Adrenal gland (tissue), 12 donors: ENCODE results near the gene ADAMTSL5. TPM values are rescaled to one million over a fixed set of nuclear protein-coding genes. Genes with fewer than 3 reads are reported as not detected.

Experiments
- DNase-seq, 7 donors: peaks; one replicate each; pipeline ENCODE4 v3.0.0-alpha.2; 2019 to 2020
- H3K27ac ChIP-seq, 5 donors: fragments of 200-600 bp; sonication (generic) in 4 of 5; 1 replicate in 3 of 5; 2 replicates in 2 of 5; pipeline versions ENCODE4 v1.5.1 to v1.8.0; 2016 to 2020; ENCODE audit warnings: mild to moderate bottlenecking in 1 of 5
- H3K27me3 ChIP-seq: fragments of 200-600 bp; 2 replicates; pipeline ENCODE4 v1.8.0; 2021
- H3K36me3 ChIP-seq, 2 donors: fragments of 200-600 bp; replicated peaks in 1 of 2; 1 replicate in 1 of 2; 2 replicates in 1 of 2; pipeline versions ENCODE4 v1.5.1 to v1.8.0; 2018 to 2022
- H3K4me1 ChIP-seq, 2 donors: fragments of 200-600 bp; replicated peaks in 1 of 2; 1 replicate in 1 of 2; 2 replicates in 1 of 2; pipeline versions ENCODE4 v1.5.1 to v1.8.0; 2018 to 2021
- H3K4me3 ChIP-seq, 4 donors: fragments of 200-600 bp; sonication (generic) in 3 of 4; one replicate each; pipeline ENCODE4 v1.5.1; 2016 to 2018
- H3K9me3 ChIP-seq, 3 donors: fragments of 200-600 bp; sonication (generic) in 1 of 3; replicated peaks in 1 of 3; 1 replicate in 2 of 3; 2 replicates in 1 of 3; pipeline versions ENCODE4 v1.5.1 to v1.8.0; 2016 to 2021
- CTCF ChIP-seq, 6 experiments: fragments of 450-650 bp in 4 of 6; fragments of 200-600 bp in 2 of 6; sonication (generic) in 1 of 6; IDR thresholded peaks; 1 replicate in 5 of 6; 2 replicates in 1 of 6; pipeline versions ENCODE4 v1.5.1 to v1.8.0; 2016 to 2021; ENCODE audit warnings: antibody characterized with exemption in 6 of 6, mild to moderate bottlenecking in 2 of 6, moderate library complexity in 1 of 6
- POLR2A ChIP-seq, 2 donors: fragments of 450-650 bp; IDR thresholded peaks; one replicate each; pipeline ENCODE4 v1.6.1; 2017; ENCODE audit warnings: antibody characterized with exemption in 2 of 2, mild to moderate bottlenecking in 2 of 2, moderate library complexity in 1 of 2
- WGBS, 4 donors: extraction: QIAGEN DNeasy Blood & Tissue Kit in 2 of 4; methylation state at CpG; one replicate each; pipeline versions ENCODE4 v1.1.5 to v1.1.7; 2013 to 2017; 5-methylcytosine and 5-hydroxymethylcytosine counted together
- intact Hi-C, 2 donors: fragments of 100-400 bp; cut with DNase I; formaldehyde crosslinking; loops; one replicate each; pipeline versions ENCODE4 v1.14.1 to v1.15.0; 2022 to 2023
- polyA plus RNA-seq, 3 donors: library from polyadenylated mRNA; stranded (reverse); fragments of 200-250 nt in 2 of 3; fragments of 350-450 nt in 1 of 3; fragmentation: Illumina TruSeq in 1 of 3; extraction: RNeasy Lipid Tissue Mini Kit (QIAGEN cat#74804) in 1 of 3; gene quantifications; one replicate each; pipeline ENCODE4 v1.2.3, GENCODE V29; 2013 to 2014
- total RNA-seq, 9 donors: library from RNA; depleted of rRNA in 4 of 9; stranded (reverse); fragments of >200 nt in 4 of 9; fragments of 120-200 nt in 1 of 9; fragmentation: NEBNext Ultra II Directional in 1 of 9; extraction: Animal tissue kit (Norgen Biotek cat#: 25700) in 1 of 9; gene quantifications; one replicate each; pipeline versions ENCODE4 v1.1.0 to v1.2.4, GENCODE V29; 2013 to 2023
- donor health status: healthy with polysubstance abuse.
- donor health status: Bipolar disorder and iron deficiency.
- donor health status: DM: yes; HTN: yes; CAD: no.
- donor health status: DM: no; HTN: no; CAD: no.
- donor health status: DM: no; HTN: no; CAD: no.
- donor health status: DM: yes; HTN: yes; CAD: no.

ADAMTSL5 gene
- total and polyA plus RNA-seq, 12 donors = 0.61 to 8.8 (median 1.8) TPM

GRCh38 chr19:1491114-1491848 lies 21.5 kb downstream of the ADAMTSL5 start, which contains the start of gene REEP6:
TSS of gene REEP6 (plus strand) at chr19:1491181. CDS start at chr19:1491270, 89 bp downstream.
- intact Hi-C loops = no loop called here
- Histone ChIP-seq H3K4me3 (peak within 1 kb of the TSS in 2 of 4 donors; percentile 44 to 66), H3K27ac (peak within 1 kb of the TSS; percentile 38 to 86 (median 75)), H3K36me3 (no peaks in the 10 kb centered on the region), H3K9me3 (no peaks in the 10 kb centered on the region), H3K27me3 (no peaks in the 10 kb centered on the region), H3K4me1 (peaks cover 25 to 29% of the 10 kb centered on the region in 2 donors)
- TF ChIP-seq CTCF (IDR thresholded peaks at IDR 0.05) = no peak
- TF ChIP-seq POLR2A (IDR thresholded peaks at IDR 0.05) = peak; percentile 12 to 85
- WGBS, 4 donors = 2 to 3% (median 2%) methylated on average over 20 to 73 of the region's 73 CpGs; no CpG with 5 or more reads in 1 of the 4 donors
- DNase-seq = no peak

GRCh38 chr19:1490311-1491113 lies 22.3 kb downstream of the ADAMTSL5 start, which contains the start of gene PCSK4:
TSS of gene PCSK4 (minus strand) at chr19:1490350. CDS start at chr19:1490346, 4 bp downstream.
- peaks cover 25 to 29% of the 10 kb centered on the region in 2 donors for H3K4me1 ChIP-seq
- no peaks in the 10 kb centered on the region for H3K27me3 ChIP-seq
- DNase-seq = peak; percentile 98 to 100 (median 99)
- TF ChIP-seq POLR2A (IDR thresholded peaks at IDR 0.05) (no peak), CTCF (IDR thresholded peaks at IDR 0.05) (no peak)
- intact Hi-C loops = no loop called here
- H3K36me3 ChIP-seq = no peaks in the 10 kb centered on the region
- peak within 1 kb of the TSS in 4 of 5 donors; percentile 38 to 86 (median 74) for H3K27ac ChIP-seq
- 0 to 1% (median 1%) methylated on average over 24 to 74 of the region's 74 CpGs for WGBS, 4 donors
- H3K9me3 ChIP-seq = no peaks in the 10 kb centered on the region
- peak within 1 kb of the TSS in 2 of 4 donors; percentile 44 to 66 for H3K4me3 ChIP-seq

- Histone ChIP-seq H3K27ac (peak overlapping the region in 4 of 5 donors; percentile 30 to 79 (median 58)), H3K27me3 (no peaks in the 10 kb centered on the region), H3K4me1 (peaks cover 25 to 29% of the 10 kb centered on the region in 2 donors), H3K9me3 (no peaks in the 10 kb centered on the region), H3K36me3 (no peaks in the 10 kb centered on the region), H3K4me3 (peak overlapping the region in 2 of 4 donors; percentile 23 to 66)
- TF ChIP-seq CTCF (IDR thresholded peaks at IDR 0.05) (no peak), POLR2A (IDR thresholded peaks at IDR 0.05) (no peak)
- intact Hi-C loops = no loop called here
- peak in 1 of 7 donors; percentile 48 for DNase-seq
- WGBS, 4 donors = 26 to 92% (median 47%) methylated on average over 4 to 37 of the region's 37 CpGs
These were observed 23.1 kb downstream of the ADAMTSL5 start for GRCh38 chr19:1489463-1490310.
